Ectodermal cell (in vitro differentiated cells): ENCODE measurements around the gene HDAC11.

Experiments used
- H3K27ac ChIP-seq: 2 replicates; pipeline ENCODE4 v1.7.0; 2013; ENCODE audit warnings: mild to moderate bottlenecking, low read depth, low read length; ENCODE audit not compliant: insufficient read depth, poor library complexity, severe bottlenecking
- H3K27me3 ChIP-seq: 2 replicates; pipeline ENCODE4 v1.7.0; 2013; ENCODE audit warnings: mild to moderate bottlenecking, low read length; ENCODE audit not compliant: insufficient read depth, control insufficient read depth, poor library complexity, severe bottlenecking
- H3K36me3 ChIP-seq: one replicate; pipeline ENCODE4 v1.7.0; 2013; ENCODE audit warnings: low read length; ENCODE audit not compliant: control insufficient read depth, insufficient read depth
- H3K4me1 ChIP-seq: one replicate; pipeline ENCODE4 v1.7.0; 2013; ENCODE audit warnings: low read length; ENCODE audit not compliant: control insufficient read depth, insufficient read depth
- H3K4me3 ChIP-seq: 2 replicates; pipeline ENCODE4 v1.7.0; 2013; ENCODE audit warnings: low read depth, low read length, control low read depth; ENCODE audit not compliant: insufficient read depth
- H3K9me3 ChIP-seq: 2 replicates; pipeline ENCODE4 v1.7.0; 2013; ENCODE audit warnings: mild to moderate bottlenecking, low read length, moderate library complexity; ENCODE audit not compliant: control insufficient read depth
- WGBS, 2 experiments: methylation state at CpG; one replicate each; pipeline ENCODE4 v1.1.7; 2013; ENCODE audit warnings: missing lambda C conversion rate in 2 of 2; 5-methylcytosine and 5-hydroxymethylcytosine counted together

Gene HDAC11

DNA sequence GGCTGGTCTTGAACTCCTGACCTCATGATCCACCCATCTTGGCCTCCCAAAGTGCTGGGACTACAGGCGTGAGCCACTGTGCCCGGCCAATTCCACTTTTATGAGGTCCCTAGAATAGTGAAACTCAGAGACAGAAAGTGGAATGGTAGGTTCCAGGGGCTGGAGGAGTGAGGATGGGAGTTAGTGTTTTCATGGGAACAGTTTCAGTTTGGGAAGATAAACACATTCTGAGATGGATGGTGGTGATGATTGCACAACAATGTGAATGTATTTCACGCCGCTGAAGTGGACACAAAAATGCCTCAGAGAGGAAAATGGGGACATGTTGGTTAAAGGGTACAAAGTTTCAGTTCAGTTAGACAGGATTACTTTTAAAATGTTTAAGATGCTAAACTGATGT lies 22.5 kb upstream of the HDAC11 start:
- H3K9me3 ChIP-seq = no peaks in the 10 kb centered on the region
- 87 to 93% methylated on average over 4 of the region's 4 CpGs for WGBS, 2 experiments
- H3K27ac ChIP-seq = no peak overlapping the region
- H3K4me1 ChIP-seq = no peaks in the 10 kb centered on the region
- no peaks in the 10 kb centered on the region for H3K27me3 ChIP-seq
- no peak overlapping the region for H3K4me3 ChIP-seq
- H3K36me3 ChIP-seq = no peaks in the 10 kb centered on the region

DNA sequence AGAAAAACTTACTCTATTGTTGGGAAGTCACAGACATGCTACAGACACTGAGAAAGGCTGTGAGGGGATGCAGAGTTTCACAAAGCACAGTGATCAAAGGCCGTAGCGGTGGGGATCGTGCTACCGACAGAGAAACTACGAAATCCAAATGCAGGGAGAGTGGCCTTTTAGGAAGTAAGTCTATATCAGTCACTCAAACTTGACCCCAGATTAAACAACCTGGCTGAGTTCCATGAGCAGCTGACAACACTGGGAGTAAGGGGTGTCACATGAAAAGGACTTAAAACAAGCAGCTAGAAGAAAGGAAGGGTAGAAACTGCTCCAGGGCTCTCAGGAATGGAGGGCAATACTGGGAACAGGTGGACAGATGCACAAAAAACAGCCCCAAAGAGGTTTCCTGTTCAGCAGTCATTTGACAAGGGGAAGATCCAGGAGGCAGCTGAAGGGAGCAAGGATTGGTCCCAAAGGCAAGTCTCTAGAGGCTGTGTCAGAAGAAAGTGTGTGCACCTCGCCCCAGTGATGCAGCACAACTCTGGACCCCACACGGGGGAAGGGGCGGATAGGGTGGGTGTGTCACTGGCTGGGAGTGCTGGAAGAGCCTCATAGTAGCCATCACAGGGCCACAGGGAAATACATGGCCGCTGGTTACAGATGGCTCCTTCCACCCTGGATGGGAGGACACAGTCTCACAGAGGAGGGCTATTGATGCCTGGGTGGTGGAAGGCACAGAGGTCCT lies 20.3 kb upstream of the HDAC11 start:
- no peak overlapping the region for H3K27ac ChIP-seq
- H3K4me3 ChIP-seq = no peak overlapping the region
- no peaks in the 10 kb centered on the region for H3K4me1 ChIP-seq
- 87 to 91% methylated on average over 9 of the region's 9 CpGs for WGBS, 2 experiments
- H3K9me3 ChIP-seq = no peaks in the 10 kb centered on the region
- no peaks in the 10 kb centered on the region for H3K27me3 ChIP-seq
- no peaks in the 10 kb centered on the region for H3K36me3 ChIP-seq

DNA sequence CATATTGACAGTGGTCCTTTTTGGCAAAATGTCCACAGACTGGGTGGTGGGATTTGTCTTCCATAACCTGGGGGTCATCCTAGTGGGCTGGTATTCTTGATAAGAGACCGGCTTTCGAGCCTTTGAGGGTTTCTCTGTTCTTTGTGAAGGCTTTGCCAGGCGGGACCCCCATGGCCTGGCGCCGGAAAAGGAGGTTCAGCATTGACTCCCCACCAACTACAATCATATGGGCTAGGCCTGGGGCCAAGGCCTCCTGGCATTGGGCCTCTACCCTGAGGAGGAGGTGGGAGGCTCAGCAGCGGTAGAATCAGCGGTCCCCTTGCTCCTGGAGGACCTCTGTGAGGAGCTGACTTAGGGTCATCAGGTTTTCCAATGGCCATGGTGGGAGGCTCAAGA lies 19.8 kb upstream of the HDAC11 start:
- Histone ChIP-seq H3K4me3 (no peak overlapping the region), H3K9me3 (no peaks in the 10 kb centered on the region), H3K27me3 (no peaks in the 10 kb centered on the region), H3K27ac (no peak overlapping the region), H3K4me1 (no peaks in the 10 kb centered on the region), H3K36me3 (no peaks in the 10 kb centered on the region)
- WGBS, 2 experiments = 97 to 99% methylated on average over 7 of the region's 7 CpGs

DNA sequence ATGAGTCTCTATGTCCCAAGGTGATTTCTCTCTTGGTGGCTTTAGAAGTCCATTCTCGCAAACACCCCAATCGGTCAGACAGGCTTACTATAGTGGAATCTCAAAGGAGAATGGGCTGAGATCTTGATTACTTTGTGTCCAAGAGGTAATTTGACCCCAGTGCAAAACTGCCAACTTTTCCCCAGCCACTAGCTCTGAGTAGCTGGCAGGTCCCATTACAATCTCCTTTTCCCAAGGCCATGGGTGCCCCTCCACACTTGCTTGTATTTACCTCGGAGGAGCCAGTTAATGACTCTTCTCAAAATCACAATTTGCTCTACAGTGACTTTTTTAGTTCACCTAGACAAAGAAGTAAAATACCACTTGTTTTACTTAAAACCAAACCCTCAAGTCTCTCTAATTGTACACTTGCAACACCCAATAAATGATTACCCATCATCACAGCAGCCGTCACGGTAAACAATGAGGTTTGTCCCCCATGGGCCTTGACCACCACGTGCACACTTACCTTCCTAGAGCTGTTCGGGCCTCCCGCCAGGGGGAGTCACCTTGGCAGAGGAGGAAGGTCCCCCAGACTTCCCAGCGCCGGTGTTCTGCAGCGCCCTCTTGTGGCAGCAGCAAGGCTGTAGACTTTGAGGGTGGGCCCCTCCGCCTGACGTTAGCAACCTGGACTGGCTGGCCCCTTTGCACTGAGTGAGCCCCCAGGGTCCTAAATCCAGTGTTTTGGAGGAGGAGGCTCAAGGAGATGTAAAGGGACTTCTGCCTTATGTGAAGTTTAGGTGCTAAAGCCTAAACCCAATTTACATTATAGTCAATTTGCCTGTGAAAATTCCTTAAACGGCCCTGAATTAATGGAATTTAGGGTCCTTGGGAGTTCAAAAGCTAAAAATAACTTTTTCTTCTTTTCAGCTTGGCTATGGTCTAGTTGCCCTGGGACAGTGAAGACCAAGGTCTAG lies 18.7 kb upstream of the HDAC11 start:
- H3K4me3 ChIP-seq = no peak overlapping the region
- H3K36me3 ChIP-seq = no peaks in the 10 kb centered on the region
- H3K27ac ChIP-seq = no peak overlapping the region
- H3K27me3 ChIP-seq = no peaks in the 10 kb centered on the region
- H3K4me1 ChIP-seq = no peaks in the 10 kb centered on the region
- H3K9me3 ChIP-seq = no peaks in the 10 kb centered on the region
- 33% methylated on average over 14 of the region's 14 CpGs for WGBS, 2 experiments

DNA sequence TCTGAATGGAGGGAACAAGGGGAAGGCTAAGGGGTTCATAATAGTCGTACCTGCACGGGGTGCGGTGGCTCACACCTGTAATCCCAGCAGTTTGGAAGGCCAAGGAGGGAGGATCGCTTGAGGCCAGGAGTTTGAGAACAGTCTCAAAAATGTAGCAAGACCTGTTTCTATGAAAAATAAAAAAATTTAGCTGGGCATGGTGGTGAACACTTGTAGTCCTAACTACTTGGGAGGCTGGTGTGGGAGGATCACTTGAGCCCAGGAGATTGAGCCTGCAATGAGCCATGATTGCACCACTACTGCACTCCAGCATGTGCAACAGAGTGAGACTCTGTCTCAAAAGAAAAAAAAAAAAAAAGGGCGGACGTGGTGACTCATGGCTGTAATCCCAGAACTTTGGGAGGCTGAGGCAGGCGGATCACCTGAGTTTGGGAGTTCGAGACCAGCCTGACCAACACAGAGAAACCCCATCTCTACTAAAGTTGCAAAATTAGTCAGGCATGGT lies 17.9 kb upstream of the HDAC11 start:
- no peak overlapping the region for H3K27ac ChIP-seq
- WGBS, 2 experiments = 82 to 91% methylated on average over 8 of the region's 8 CpGs
- H3K9me3 ChIP-seq = no peaks in the 10 kb centered on the region
- no peaks in the 10 kb centered on the region for H3K27me3 ChIP-seq
- H3K4me3 ChIP-seq = no peak overlapping the region
- H3K36me3 ChIP-seq = no peaks in the 10 kb centered on the region
- H3K4me1 ChIP-seq = no peaks in the 10 kb centered on the region

DNA sequence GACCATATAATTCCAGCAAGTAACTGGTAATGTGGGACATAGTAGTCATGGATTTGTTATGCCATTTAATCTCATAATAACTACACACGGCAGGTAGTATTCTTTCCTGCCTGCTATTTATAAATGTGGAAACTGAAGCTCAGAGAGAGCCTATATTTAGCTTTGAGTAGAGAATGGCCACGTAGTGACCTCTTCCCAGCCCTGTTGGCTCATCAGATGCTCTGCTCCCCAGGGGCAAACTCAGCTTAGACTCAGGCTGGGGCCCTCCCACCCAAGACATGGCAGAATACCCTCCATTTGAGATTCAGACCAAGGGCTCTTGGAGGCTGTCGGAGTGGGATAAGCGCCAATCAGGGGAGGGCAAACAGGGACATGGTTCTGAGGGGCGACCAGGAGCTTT lies 17.3 kb upstream of the HDAC11 start:
- 81 to 89% methylated on average over 4 to 5 of the region's 5 CpGs for WGBS, 2 experiments
- Histone ChIP-seq H3K27ac (no peak overlapping the region), H3K27me3 (no peaks in the 10 kb centered on the region), H3K4me3 (no peak overlapping the region), H3K36me3 (no peaks in the 10 kb centered on the region), H3K9me3 (no peaks in the 10 kb centered on the region), H3K4me1 (no peaks in the 10 kb centered on the region)

DNA sequence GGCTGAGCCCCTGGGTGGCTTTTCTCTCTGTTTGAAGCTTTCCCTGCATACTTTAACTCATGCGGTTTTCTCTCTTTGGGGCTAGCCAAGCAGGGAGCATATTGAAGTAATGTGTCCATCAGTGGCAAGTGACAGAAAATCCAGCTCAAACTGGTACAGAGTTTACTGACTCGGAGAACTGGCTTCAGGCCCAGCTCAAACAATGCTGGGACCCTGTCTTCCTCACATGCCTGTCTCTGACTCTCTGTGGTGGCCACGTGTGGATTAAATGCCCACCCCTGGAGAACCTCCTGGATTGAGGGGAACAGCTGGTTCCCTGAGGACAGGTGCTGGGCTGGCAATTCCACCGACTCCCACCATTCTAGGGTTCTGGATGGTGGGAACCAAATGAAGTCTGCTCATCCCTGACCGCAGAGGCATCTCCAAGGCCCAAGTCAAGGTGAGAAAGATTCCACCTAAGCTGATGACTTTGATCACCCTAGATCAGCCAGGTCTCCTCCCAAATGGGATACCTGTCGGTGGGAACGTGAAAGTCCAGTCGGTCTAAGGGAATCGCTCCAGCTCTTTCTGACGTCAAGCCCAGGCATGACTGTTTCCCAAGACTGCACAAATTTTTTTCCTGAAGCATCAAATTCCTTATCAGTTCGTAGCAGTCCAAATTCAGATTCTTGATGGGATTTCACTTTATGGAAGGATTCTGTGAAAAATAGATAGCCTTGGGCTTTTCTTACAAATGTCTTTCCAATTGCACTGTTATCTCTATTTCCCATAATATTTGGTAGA lies 16.3 kb upstream of the HDAC11 start:
- H3K9me3 ChIP-seq = no peaks in the 10 kb centered on the region
- no peaks in the 10 kb centered on the region for H3K4me1 ChIP-seq
- no peaks in the 10 kb centered on the region for H3K27me3 ChIP-seq
- WGBS, 2 experiments = 91% methylated on average over 11 of the region's 11 CpGs
- no peak overlapping the region for H3K27ac ChIP-seq
- no peak overlapping the region for H3K4me3 ChIP-seq
- H3K36me3 ChIP-seq = no peaks in the 10 kb centered on the region

DNA sequence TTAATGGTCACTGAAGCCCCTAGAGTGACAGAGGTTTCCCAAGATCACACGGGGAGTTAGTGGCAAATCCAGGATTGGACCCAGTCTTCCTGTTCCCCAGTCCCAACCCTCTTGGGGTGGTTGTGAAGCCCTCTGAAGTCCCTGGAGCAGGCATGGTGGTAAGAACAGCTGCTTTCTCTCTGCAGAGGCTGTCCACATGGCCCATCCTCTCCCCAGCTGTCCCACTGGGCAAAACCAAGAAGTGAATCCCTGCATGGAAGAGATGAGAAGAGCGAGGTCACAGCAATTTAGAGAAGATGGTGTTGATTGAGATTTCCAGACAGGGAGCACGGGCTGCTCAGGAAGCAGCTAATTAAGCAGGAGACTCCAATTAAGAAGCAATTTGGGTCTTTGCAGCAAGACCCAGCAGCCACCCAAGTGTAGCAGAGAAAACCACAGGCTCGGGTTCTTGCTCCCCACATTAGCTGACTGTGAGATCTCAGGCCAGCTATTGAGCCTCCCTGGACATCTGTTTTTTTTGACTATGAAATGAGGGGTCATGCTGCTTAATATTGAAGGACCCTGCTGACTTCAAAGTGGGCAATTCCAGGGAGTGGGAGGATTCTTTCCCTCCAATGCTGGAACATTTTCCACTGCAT lies 14.8 kb upstream of the HDAC11 start:
- WGBS, 2 experiments = 73 to 79% methylated on average over 4 of the region's 4 CpGs

DNA sequence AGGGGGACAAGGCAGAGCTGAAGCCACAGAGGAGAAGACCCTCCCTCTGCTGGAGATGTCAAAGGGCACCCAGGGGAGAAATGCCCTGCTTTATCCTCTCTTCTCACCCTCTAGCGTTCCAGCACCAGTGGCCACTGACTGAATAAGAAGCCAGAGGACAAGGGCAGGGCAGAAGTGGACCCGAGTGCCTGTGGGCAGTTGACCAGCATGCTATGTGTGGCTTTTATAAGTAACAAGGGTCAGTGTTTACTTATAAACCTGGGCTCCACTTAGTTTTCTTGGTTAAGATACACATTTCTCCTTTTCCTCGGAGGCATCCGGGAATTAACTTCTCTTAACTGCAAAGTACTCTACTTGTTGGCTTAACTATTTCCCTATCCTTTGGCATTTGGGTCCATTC lies 13.3 kb upstream of the HDAC11 start:
- WGBS, 2 experiments = 88 to 94% methylated on average over 4 of the region's 4 CpGs
- Histone ChIP-seq H3K27ac (no peak overlapping the region), H3K4me1 (no peaks in the 10 kb centered on the region), H3K36me3 (no peaks in the 10 kb centered on the region), H3K27me3 (no peaks in the 10 kb centered on the region), H3K9me3 (no peaks in the 10 kb centered on the region), H3K4me3 (no peak overlapping the region)

More for the DNA sequence above, 14.8 kb upstream of the HDAC11 start:
- no peak overlapping the region for H3K4me3 ChIP-seq
- no peaks in the 10 kb centered on the region for H3K4me1 ChIP-seq
- H3K36me3 ChIP-seq = no peaks in the 10 kb centered on the region
- H3K27ac ChIP-seq = no peak overlapping the region
- H3K27me3 ChIP-seq = no peaks in the 10 kb centered on the region
- no peaks in the 10 kb centered on the region for H3K9me3 ChIP-seq
